DND-41 (cell line): ENCODE data around the gene NLRP3.

Source experiments
- EZH2 ChIP-seq: IDR thresholded peaks from 3 replicates; pipeline ENCODE4 v1.6.1; 2012; ENCODE audit warnings: borderline replicate concordance, low read depth, mild to moderate bottlenecking, moderate library complexity, low read length, inconsistent platforms; ENCODE audit not compliant: severe bottlenecking
- TF ChIP-seq, protein P1 (sequence below): IDR thresholded peaks from 2 replicates; pipeline ENCODE4 v1.5.1; 2012; ENCODE audit warnings: borderline replicate concordance, low read length, moderate library complexity, mild to moderate bottlenecking; ENCODE audit not compliant: poor library complexity, severe bottlenecking; ENCODE audit errors: extremely low read depth

DNA sequence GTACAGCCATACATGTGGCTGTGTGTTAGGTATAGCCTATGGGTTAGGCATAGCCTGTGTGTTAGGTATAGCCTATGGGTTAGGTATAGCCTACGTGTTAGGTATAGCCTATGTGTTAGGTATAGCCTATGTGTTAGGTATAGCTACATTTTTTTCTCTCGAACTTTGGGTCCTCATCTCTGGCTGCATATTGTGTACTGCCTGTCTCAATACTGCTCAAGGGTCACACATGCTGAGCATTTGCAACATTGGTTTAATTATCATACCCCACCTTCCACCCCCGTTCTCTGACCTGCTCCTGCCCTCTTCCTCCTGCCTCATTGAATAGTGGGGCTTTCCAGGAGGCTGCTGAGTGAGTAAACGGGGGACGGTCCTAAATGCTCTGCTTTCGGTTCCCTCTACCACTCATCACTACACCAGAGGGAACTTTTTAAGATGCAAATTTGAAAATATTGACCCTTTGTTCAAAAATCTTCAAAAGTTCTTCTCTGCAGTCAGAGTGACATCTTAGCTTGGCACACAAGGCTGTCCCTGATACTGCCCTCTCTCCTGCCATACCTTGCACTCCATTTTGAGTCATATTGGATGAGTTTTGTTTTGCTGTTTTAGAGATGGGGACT lies 24.1 kb downstream of the NLRP3 start:
- TF ChIP-seq, protein P1, sequence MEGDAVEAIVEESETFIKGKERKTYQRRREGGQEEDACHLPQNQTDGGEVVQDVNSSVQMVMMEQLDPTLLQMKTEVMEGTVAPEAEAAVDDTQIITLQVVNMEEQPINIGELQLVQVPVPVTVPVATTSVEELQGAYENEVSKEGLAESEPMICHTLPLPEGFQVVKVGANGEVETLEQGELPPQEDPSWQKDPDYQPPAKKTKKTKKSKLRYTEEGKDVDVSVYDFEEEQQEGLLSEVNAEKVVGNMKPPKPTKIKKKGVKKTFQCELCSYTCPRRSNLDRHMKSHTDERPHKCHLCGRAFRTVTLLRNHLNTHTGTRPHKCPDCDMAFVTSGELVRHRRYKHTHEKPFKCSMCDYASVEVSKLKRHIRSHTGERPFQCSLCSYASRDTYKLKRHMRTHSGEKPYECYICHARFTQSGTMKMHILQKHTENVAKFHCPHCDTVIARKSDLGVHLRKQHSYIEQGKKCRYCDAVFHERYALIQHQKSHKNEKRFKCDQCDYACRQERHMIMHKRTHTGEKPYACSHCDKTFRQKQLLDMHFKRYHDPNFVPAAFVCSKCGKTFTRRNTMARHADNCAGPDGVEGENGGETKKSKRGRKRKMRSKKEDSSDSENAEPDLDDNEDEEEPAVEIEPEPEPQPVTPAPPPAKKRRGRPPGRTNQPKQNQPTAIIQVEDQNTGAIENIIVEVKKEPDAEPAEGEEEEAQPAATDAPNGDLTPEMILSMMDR = no peak
- TF ChIP-seq EZH2 = no peak
